SJCRH30 (cell line): ENCODE results near the gene RELL1. TPM values are rescaled to one million over a fixed set of nuclear protein-coding genes. Genes with fewer than 3 reads are reported as not detected.

ENCODE experiments used
- DNase-seq, 2 experiments: peaks; one replicate each; pipeline ENCODE4 v3.0.0-alpha.2; 2015 to 2020
- H3K27ac ChIP-seq: fragments of 250-450 bp; sonication (Bioruptor Pico); 2 replicates; pipeline ENCODE4 v1.5.1; 2020; ENCODE audit warnings: mild to moderate bottlenecking, moderate library complexity
- H3K27me3 ChIP-seq: fragments of 250-450 bp; sonication (Bioruptor Pico); 2 replicates; pipeline ENCODE4 v1.5.1; 2020; ENCODE audit warnings: mild to moderate bottlenecking, moderate library complexity
- H3K36me3 ChIP-seq: fragments of 250-450 bp; sonication (Bioruptor Pico); 2 replicates; pipeline ENCODE4 v1.5.1; 2020; ENCODE audit warnings: mild to moderate bottlenecking, moderate library complexity
- H3K4me1 ChIP-seq: fragments of 250-450 bp; sonication (Bioruptor Pico); 2 replicates; pipeline ENCODE4 v1.5.1; 2020; ENCODE audit warnings: mild to moderate bottlenecking, moderate library complexity
- H3K4me3 ChIP-seq: fragments of 250-450 bp; sonication (Bioruptor Pico); 2 replicates; pipeline ENCODE4 v1.5.1; 2020; ENCODE audit warnings: mild to moderate bottlenecking, moderate library complexity
- H3K9me3 ChIP-seq: fragments of 250-450 bp; sonication (Bioruptor Pico); replicated peaks from 2 replicates; pipeline ENCODE4 v1.5.1; 2020; ENCODE audit warnings: mild to moderate bottlenecking, moderate library complexity
- total RNA-seq: library from RNA; depleted of rRNA; stranded (reverse); fragments of >200 nt; shearing (Covaris generic); gene quantifications from 2 replicates; pipeline ENCODE4 v1.2.3, GENCODE V29; 2014; rRNA removed

Gene RELL1, protein sequence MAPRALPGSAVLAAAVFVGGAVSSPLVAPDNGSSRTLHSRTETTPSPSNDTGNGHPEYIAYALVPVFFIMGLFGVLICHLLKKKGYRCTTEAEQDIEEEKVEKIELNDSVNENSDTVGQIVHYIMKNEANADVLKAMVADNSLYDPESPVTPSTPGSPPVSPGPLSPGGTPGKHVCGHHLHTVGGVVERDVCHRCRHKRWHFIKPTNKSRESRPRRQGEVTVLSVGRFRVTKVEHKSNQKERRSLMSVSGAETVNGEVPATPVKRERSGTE
- total RNA-seq: 83.7 and 90.9 TPM in 2 replicates

DNA sequence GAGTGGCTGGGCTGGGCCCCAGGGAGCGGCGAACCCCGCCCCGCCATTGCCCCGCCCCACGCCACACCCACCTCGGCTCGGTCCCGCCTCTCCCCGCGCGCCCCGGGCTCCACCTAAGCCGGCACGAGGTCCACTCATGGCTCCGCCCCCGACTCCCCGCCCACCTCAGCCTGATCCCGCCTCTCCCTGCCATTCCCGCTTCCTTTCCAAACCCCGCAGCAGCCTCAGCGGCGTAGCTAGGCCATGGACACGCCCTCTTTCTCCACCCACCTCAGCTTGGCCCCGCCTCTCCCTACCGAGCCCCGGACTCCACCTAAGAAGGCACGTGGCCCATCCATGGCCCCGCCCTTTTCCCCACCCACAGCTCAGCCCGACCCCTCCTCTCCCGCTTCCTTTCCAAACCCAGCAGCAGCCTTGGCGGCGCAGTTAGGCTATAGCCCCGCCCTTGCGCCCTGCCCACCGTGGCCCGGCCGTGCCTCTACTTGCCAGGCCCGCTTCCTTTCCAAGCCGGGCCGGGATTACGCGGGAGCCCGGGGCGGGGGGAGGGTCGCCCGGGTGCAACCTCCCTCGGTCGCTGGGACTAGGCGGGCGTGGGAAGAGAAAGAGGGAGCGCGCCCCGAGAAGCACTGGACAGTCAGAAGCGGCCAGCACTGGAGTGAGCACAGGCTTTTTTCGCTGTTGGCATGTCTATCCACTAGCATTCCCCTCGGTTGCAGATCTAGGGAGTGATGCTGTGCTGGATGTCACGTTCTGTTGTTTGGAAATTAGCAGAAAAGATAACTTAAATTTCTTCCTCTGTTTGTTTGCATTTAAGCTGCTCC lies at the start of gene RELL1:
TSS of gene RELL1 (minus strand) at position 4 of the 821 bp plus-strand sequence. CDS start 89 bp downstream, outside the sequence.
- peak; percentile 100 for DNase-seq
- Histone ChIP-seq H3K4me3 (peak within 1 kb of the TSS; percentile 95), H3K27ac (peak within 1 kb of the TSS; percentile 93), H3K27me3 (no peaks in the 10 kb centered on the region), H3K36me3 (peaks cover 2% of the 10 kb centered on the region; the same call in 1 of the 2 replicates), H3K4me1 (peaks cover 3% of the 10 kb centered on the region), H3K9me3 (no peaks in the 10 kb centered on the region)

DNA sequence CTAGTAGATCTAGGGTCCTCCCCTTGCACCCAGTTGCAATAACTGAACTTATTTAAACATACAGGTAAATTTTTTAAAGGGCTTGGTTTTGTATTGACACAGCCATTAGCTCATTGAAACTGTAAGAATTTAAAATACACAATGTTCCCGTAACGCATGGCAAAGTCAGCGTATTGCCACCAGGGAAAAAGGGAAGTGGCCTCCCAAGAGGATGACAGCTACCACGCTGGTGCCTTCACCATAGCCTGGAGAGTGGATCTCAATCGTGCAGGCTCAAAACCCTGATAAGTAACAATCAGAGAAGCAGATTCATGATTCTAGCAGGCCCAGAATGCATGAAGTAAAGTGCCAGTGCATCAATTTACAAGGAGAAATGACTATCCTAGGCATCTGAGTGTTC lies 49.4 kb upstream of the RELL1 start:
- Histone ChIP-seq H3K4me3 (no peak overlapping the region), H3K27ac (no peak overlapping the region), H3K9me3 (no peaks in the 10 kb centered on the region), H3K4me1 (no peaks in the 10 kb centered on the region), H3K36me3 (no peaks in the 10 kb centered on the region), H3K27me3 (no peaks in the 10 kb centered on the region)
- DNase-seq: no peak

DNA sequence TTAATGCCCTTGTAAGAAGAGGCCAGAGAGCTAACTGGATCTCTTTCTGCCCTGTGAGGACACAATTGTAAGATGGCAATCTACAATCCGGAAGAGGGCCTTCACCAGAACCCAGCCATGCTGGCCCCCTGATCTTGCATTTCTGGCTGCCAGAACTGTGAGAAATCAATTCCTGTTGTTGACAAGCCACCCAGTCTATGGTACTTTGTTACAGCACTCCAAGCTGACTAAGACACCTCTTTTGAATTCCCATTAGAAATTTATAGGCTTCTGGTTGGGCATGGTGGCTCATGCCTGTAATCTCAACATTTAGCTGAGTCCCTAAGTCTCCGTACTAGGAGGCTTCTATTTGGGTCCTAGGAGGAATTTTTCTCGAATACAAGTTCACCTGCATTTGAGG lies 48.8 kb upstream of the RELL1 start:
- H3K27me3 ChIP-seq: no peaks in the 10 kb centered on the region
- H3K36me3 ChIP-seq: no peaks in the 10 kb centered on the region
- no peak overlapping the region for H3K4me3 ChIP-seq
- no peaks in the 10 kb centered on the region for H3K4me1 ChIP-seq
- no peaks in the 10 kb centered on the region for H3K9me3 ChIP-seq
- no peak for DNase-seq
- H3K27ac ChIP-seq: no peak overlapping the region

DNA sequence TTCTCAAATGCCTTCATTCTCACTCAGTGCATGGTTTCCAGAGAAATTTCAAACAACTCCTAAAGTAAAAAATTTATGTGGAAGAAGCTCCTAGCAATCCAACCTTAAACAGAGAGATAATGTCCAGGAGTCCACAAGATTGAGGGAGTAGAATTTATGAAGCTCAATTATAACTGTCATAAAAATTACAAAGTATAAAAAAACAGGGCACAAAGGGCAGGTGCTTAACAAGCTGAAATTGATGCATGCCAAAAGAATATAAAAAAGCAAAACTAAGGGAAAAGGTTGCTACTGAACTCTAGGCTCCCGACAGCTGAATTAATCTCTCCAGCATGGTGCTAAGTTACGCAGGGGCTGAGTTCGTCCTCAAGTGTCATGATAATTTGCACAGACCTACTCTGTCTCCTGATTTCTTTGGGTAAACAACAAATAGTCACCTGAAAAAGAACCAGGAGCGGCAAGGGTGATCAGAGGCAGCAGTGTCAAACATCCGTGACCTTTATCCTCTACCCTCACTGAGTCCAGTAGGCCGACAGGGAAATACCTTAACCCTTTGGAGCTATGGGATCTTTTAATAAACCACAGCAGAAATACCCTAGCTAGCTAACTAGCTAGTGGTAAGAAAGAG lies 47.2 kb upstream of the RELL1 start:
- Histone ChIP-seq H3K9me3 (no peaks in the 10 kb centered on the region), H3K27ac (no peak overlapping the region), H3K4me3 (no peak overlapping the region), H3K27me3 (no peaks in the 10 kb centered on the region), H3K4me1 (peaks cover 7% of the 10 kb centered on the region), H3K36me3 (no peaks in the 10 kb centered on the region)
- no peak for DNase-seq

DNA sequence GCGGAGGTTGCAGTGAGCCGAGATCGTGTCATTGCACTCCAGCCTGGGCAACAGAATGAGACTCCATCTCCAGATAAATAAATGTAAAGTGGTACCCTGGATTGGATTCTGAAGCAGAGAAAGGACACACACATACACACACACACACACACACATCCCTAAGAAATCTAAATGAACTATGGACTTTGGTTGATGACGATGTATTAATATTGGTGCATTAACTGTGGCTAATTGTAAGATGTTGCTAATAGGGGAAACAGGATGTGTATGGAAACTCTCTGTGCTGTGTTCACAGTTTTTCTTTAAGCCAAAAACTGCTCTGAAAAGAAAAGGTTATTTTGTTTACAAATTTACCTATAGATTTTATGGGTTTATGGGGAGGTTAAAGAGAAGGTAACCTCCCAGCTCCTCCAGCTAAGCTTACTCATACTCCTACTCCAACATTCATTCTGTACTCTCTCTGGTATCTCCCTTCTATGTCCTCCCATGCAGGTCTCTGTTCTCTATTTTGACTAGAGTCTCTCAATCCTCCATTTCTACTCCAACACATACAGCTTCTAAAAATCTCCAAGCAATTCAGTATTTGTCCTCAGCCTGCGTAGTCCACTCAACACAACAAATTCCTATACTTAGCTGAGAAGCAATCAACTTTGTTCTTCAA lies 46.5 kb upstream of the RELL1 start:
- Histone ChIP-seq H3K27ac (no peak overlapping the region), H3K36me3 (no peaks in the 10 kb centered on the region), H3K9me3 (no peaks in the 10 kb centered on the region), H3K4me3 (no peak overlapping the region), H3K4me1 (peaks cover 10% of the 10 kb centered on the region), H3K27me3 (no peaks in the 10 kb centered on the region)
- no peak for DNase-seq

DNA sequence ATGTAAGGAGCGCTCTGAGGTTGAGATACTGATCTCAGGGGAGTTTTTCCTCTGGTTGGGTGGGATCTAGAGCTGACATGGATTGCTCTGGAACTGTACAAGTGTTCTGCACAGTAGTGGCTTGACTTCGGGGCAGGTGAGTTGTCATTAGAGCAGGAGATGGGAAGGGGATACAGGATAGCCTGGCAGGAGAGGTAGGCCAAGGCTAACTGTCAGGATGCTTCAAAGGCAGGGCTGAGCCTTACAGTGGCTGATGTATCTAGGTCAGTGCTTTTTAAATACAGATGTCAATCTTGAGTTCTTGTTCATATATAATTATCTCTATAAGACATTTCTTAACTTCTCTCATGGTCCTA lies 43.5 kb upstream of the RELL1 start:
- DNase-seq: no peak
- no peak overlapping the region for H3K4me3 ChIP-seq
- no peak overlapping the region for H3K27ac ChIP-seq
- no peaks in the 10 kb centered on the region for H3K36me3 ChIP-seq
- H3K27me3 ChIP-seq: no peaks in the 10 kb centered on the region
- H3K4me1 ChIP-seq: peaks cover 10% of the 10 kb centered on the region
- no peaks in the 10 kb centered on the region for H3K9me3 ChIP-seq

DNA sequence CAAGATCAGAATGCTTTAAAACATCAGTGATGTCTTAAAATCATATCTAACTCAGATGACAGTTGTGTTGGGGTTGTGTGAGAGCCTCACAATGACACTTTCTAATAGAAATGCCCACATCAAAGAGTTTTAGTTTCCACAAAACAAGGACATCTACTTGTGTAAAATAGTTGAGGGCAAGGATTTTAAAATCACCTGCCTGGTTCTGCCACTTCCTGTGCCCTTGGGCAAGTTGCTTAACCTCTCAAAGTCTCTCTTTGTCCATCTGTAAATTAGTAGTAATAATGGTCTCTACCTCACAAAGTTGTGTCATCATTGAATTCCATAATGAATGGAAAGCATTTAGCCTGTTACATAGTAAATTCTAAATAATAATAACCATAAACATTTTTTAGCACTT lies 41.9 kb upstream of the RELL1 start:
- no peaks in the 10 kb centered on the region for H3K9me3 ChIP-seq
- H3K27ac ChIP-seq: no peak overlapping the region
- no peak for DNase-seq
- no peak overlapping the region for H3K4me3 ChIP-seq
- no peaks in the 10 kb centered on the region for H3K36me3 ChIP-seq
- 0 out of 2 replicates have a peak, but pooled peaks cover 3% of the 10 kb centered on the region for H3K27me3 ChIP-seq
- H3K4me1 ChIP-seq: peaks cover 10% of the 10 kb centered on the region

DNA sequence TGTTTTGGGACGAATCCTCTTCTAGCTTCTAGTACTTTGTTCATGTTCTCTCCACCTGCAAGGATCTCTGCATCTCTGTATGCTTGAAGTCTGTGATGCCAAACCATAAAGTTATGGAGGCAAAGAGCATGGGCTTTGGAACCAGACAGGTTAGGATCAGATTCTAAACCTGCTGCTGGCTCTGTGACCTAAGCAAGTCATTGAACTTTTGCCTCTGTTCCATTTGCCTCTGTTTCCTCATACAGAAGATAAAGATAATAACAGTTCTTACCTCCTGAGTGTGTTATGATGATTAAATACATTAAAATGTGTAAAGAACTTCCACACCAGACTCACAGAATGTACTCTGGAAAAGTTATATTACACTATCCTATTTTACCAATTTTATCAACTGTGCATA lies 41.5 kb upstream of the RELL1 start:
- no peak for DNase-seq
- Histone ChIP-seq H3K4me3 (no peak overlapping the region), H3K4me1 (peaks cover 10% of the 10 kb centered on the region), H3K27me3 (0 out of 2 replicates have a peak, but pooled peaks cover 4% of the 10 kb centered on the region), H3K9me3 (no peaks in the 10 kb centered on the region), H3K36me3 (no peaks in the 10 kb centered on the region), H3K27ac (no peak overlapping the region)

DNA sequence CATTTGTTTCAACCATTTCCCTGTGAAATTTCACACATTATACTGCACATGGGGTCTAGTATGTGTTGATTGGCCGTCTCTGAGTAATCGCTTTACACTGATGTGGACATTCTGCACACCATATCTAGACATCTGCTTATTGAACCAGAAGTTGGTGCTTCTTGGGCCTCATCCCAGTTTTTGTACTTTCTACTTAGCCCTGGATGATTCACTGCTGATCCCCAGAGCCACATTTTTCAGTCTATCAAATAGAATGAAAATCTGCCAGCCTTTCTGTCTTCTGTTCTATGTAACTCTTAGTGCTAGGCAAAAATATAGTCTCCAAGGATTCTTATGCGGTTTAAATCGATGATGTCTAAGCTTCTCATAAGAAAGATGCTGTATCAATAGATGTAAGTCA lies 40.5 kb upstream of the RELL1 start:
- H3K9me3 ChIP-seq: no peaks in the 10 kb centered on the region
- no peak overlapping the region for H3K4me3 ChIP-seq
- H3K4me1 ChIP-seq: peaks cover 10% of the 10 kb centered on the region
- no peaks in the 10 kb centered on the region for H3K36me3 ChIP-seq
- DNase-seq: no peak
- H3K27ac ChIP-seq: no peak overlapping the region
- 0 out of 2 replicates have a peak, but pooled peaks cover 4% of the 10 kb centered on the region for H3K27me3 ChIP-seq

DNA sequence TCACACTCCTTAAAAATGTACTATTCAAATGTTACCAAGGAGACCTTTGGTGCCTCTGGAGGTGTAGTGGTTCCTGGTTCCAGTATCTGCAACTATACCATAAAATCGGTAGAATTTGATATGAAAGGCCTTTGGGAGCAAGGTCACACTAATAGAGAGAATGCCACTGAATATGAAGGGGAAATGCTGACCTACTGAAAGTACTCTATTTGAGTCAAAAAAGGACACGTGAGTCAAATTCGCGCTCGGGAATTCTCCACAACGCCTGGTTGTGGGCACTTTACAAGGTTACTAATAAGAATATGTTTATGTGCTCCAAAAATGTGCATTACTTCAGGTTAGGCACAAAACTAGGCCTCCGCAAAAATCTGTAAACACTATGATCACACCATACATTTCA lies 39.5 kb upstream of the RELL1 start:
- peaks cover 10% of the 10 kb centered on the region for H3K4me1 ChIP-seq
- no peak for DNase-seq
- 0 out of 2 replicates have a peak, but pooled peaks cover 4% of the 10 kb centered on the region for H3K27me3 ChIP-seq
- H3K4me3 ChIP-seq: no peak overlapping the region
- no peaks in the 10 kb centered on the region for H3K36me3 ChIP-seq
- H3K9me3 ChIP-seq: no peaks in the 10 kb centered on the region
- H3K27ac ChIP-seq: no peak overlapping the region

DNA sequence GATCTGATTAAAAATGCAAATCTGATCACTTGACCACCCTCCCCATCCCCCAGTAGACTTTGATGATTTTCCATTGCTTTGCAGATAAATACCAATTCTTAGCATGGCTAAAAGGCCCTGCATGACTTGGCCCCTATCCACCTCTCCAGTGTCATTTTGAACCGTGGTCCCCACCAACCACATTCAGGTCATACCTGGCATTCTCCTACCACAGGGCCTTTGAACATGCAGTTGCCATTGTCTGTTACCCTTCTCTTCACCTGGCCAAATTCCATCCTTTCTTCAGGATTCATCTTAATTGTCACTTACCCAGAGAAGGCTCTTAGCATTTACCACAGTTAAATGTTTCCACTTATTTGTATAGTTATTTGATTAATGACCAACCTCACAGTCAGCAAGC lies 36.9 kb upstream of the RELL1 start:
- Histone ChIP-seq H3K27ac (no peak overlapping the region), H3K9me3 (no peaks in the 10 kb centered on the region), H3K36me3 (no peaks in the 10 kb centered on the region), H3K4me1 (peaks cover 9% of the 10 kb centered on the region), H3K4me3 (no peak overlapping the region), H3K27me3 (0 out of 2 replicates have a peak, but pooled peaks cover 4% of the 10 kb centered on the region)
- no peak for DNase-seq

DNA sequence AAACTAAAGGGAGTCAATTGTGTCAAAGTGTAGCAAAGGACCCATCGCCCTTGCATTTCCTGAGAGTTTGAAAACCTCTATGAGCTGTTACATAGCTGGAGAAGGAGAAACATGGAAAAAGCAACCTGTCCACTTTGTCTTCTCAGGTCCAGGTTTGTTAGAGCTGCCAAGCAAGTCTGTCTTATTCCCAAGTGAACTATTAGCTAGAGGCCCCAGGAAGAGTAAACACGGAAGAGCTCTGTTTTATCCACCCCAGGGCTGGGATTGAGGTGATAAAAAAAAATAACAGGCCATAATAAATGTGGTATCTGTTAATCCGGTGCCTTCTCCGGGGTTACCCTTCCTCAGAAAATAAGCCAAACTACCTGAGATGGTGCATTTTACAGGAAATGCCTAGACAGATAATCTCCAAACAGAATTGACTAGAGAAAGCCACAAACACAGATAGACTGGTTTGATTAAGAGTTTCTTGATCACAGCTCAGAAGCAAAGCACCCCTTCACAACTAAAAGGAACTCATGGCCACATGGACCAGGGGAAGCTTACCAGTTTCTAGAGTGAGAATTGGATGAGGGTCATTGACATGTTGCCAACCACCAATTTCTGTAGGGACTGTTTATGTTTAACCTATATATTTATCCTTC lies 35.9 kb upstream of the RELL1 start:
- H3K27me3 ChIP-seq: 0 out of 2 replicates have a peak, but pooled peaks cover 4% of the 10 kb centered on the region
- peaks cover 15% of the 10 kb centered on the region for H3K4me1 ChIP-seq
- H3K27ac ChIP-seq: no peak overlapping the region
- H3K36me3 ChIP-seq: no peaks in the 10 kb centered on the region
- DNase-seq: no peak
- no peaks in the 10 kb centered on the region for H3K9me3 ChIP-seq
- H3K4me3 ChIP-seq: no peak overlapping the region

DNA sequence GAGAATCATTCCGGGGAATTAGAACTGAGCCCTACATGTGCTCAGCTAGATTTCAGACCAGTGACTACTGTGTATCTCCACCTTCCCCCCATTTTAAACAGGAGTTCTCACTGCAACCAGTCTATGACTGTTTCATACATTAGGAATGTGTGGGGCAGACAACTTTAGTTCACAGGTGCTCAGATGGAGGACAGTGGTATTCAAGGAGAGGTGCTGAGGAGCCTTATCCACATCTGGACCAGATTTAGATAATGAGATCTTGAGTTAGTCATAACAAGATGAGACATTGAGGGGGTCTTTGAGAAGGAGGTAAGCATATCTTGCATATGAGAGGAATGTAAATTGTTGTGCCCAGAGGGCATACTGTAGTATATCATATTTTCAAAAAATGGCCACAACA lies 32.8 kb upstream of the RELL1 start:
- H3K9me3 ChIP-seq: 0 out of 2 replicates have a peak, but pooled peaks cover 2% of the 10 kb centered on the region
- H3K36me3 ChIP-seq: no peaks in the 10 kb centered on the region
- H3K27me3 ChIP-seq: 0 out of 2 replicates have a peak, but pooled peaks cover 4% of the 10 kb centered on the region
- no peak overlapping the region for H3K27ac ChIP-seq
- peaks cover 37% of the 10 kb centered on the region for H3K4me1 ChIP-seq
- no peak overlapping the region for H3K4me3 ChIP-seq
- no peak for DNase-seq

DNA sequence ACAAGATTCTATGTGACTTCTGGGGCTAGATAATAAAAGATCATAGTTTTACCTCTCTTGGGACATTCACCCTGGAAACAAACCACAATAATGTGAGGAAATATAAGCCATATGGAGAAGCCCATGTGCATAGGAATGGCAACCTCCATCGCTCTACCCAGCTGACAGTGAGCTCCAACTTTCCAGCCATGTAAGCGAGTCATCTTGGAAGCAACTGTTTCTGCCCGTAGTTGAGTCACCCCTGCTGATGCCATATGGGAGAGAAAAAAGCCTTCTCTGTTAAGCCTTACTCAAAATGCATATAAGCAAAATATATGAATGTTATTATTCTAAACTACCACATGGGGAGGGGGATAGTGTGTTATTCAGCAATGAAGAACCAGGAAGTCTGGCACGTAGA lies 31.4 kb upstream of the RELL1 start:
- Histone ChIP-seq H3K27ac (peak overlapping the region; percentile 41), H3K27me3 (no peaks in the 10 kb centered on the region), H3K4me1 (peaks cover 37% of the 10 kb centered on the region), H3K36me3 (no peaks in the 10 kb centered on the region), H3K4me3 (no peak overlapping the region), H3K9me3 (0 out of 2 replicates have a peak, but pooled peaks cover 2% of the 10 kb centered on the region)
- peak; percentile 57 to 67 for DNase-seq
